HG02938 (cell line): ENCODE measurements around the gene TPM1.

Experiments used
- ATAC-seq: cut with Tn5 transposase; IDR thresholded peaks from one replicate; pipeline ENCODE4 v1.9.1; 2021; ENCODE audit warnings: mild to moderate bottlenecking, moderate library complexity; ENCODE audit not compliant: unreplicated experiment

TPM1 gene

DNA sequence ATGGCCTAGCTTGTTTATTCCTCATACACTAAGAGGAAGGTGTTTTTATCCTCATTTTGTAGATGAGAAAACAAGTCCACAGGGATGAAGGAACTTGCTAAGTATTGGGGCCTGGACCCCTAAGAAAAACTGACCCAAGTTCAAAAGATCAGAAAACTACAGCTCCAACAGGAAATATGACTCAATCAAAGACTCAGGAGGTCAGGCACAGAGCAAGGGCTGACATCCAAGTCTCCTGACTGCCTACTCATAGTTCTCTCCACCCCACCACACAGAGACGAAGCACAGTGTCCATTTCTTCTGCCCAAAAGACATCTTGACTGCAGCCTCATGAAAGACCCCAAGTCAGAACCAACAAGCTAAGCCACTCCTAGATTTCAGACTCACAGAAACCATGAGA, 26.9 kb upstream of the TPM1 start:
- ATAC-seq = no peak

DNA sequence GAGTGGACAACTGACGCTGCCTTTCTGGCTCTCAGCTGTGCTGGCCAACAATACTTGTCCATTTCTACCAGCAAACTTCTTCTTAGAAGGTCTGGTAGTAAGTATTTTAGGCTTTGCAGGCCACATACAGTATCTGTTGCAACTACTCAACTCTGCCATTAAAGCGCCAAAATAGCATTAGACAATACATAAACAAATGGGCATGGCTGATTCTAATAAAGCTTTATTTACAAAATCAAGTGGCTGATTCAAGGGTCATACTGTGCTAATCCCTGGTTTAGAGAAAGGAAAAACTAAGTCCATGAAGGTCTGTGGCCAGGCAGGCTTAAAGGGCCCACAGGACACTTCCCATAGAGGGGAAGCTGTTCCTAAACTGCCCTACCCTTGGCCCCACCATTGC, 26.3 kb upstream of the TPM1 start:
- no peak for ATAC-seq

DNA sequence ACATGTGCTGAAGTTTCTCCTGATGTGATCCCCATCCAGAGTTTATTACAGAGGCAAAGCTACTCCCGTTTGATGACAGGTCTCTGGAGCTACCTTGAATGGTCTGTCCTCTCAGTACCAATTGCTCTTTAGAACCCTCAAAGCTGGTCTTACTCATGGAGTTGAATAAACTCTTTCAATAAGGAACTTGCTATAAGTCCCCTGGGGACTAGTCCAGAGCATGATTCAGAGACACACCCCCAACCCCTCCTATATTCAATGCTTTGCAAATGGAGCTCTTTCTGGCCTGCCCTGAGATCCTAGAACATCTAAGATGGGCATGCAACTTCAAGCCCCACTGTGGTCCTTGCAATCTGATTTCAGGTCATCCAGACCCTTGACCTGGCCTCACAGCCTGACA, 23.9 kb upstream of the TPM1 start:
- ATAC-seq = no peak

DNA sequence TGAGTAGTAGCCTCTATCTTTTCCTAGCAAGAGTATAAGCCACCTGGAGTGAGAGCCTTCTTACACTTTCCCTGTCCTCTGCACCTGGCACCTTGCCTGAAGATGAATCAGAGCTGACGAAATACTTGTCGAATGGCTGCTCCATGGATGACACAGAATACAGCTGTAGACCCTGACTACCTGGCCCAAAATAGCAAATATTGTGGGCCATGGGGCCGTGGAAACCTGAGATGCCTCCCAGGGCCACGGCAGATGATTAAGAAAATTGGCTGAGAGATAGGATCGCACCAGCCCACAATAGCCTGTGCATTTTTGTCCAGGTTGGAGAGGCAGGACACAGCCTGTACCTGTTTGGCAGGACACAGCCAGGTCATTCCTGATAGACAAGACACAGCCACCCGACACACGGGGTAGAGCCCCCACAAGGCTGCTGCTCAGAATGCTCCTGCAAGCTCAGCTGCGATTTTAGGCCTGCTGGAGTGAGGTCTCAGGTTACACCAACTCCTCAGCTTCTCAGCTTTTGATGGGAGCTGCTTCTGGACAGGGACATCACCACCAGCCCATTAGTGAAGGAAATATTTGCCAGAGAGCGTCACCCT, 22.9 kb upstream of the TPM1 start:
- no peak for ATAC-seq

DNA sequence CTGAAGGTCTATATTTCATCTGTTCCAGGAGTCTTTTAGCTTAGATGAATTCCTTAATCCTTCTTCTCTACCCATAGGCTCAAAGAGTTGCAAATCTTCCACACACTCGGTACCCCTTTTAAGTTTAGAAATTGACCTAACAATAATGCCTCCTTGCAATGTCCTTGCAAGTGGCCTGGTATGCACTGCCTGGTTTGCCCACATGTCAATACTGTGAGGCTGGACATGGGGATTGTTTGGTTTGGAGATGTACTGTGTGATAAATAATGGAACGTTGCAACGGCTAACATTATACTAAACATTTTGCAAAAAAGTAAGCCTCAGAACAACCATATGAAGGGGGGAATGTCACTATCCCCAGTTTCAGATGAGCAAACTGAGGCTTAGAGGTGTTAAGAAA, 22.4 kb upstream of the TPM1 start:
- ATAC-seq = no peak

DNA sequence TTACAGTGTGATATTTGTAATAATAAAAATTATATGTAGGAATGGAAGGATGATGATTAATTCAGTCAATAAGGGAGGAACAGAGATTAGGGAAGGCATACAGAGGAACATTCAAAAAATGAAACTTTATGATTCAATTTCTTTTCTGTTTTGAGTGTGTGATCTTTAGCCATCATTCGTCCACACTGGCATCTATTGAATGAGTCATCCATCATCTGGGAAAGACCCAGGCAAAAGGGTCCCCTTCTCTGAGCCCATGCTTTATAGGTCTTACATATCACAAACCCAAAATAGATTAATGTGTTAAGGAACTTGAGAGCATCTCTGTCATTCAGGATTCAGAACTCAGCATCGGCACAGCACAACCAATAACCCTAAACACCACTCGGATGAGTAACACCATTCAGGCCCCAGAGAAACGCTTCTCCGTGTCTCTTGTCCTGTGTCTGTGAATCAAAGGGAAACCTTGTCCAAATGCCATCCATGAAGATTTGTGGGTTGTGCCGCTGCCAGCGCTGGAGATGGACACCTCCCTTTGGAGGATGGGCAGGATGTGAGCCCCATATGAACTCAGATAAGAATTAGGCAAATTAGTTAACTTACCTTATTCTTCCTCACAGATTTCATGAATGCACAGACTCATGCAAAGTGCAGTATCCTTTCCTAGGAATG, 21.7 kb upstream of the TPM1 start:
- no peak for ATAC-seq

DNA sequence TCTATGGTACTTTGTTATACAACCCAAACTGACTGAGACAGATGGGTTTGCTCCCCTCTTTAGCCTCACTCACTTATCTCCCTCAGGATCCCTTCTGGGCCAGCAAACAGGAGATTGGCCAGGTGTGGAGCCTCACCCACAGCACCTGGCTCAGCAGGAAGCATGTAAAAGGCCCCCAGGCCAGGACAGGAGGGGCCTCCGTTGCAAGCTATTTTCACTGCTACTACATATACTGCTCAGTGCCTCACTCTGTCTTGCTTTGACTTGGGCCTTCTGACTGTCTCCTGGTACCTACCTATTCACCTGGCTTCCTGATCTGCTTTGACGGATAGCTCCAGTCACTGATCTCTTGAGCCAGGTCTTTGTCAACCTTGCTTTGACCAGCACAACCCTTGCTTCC, 20.4 kb upstream of the TPM1 start:
- ATAC-seq = no peak

GRCh38 chr15:63022663-63023062, 19.9 kb upstream of the TPM1 start:
- ATAC-seq = no peak

DNA sequence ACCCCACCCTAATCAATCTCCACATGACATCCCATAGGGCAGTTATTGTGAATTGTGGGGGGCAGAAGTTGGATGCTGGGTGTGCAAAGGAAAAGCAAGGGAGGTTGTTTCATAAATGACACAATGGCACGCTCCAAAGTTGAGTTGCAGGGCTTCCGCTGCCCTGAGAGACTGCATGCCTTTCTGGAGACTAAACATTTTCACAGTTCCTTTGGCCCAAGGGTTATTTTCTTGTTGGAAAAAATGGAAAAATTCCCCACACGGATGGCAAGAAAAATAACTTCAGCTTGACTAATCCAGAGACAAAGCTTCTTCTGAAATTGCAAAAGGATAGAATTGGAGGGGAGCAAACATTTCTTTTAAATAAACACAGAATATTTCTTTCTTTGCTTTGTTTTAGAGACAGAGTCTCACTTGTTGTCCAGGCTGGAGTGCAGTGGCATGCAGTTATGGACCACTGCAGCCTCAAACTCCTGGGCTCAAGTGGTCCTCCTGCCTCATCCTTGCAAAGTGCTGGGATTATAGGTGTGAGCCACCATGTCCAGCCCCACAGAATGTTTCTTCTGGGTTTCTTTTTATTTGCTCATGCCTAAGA, 19.1 kb upstream of the TPM1 start:
- ATAC-seq = no peak

GRCh38 chr15:63025460-63025859, 17.1 kb upstream of the TPM1 start:
- ATAC-seq = no peak

GRCh38 chr15:63027646-63028045, 14.9 kb upstream of the TPM1 start:
- no peak for ATAC-seq

DNA sequence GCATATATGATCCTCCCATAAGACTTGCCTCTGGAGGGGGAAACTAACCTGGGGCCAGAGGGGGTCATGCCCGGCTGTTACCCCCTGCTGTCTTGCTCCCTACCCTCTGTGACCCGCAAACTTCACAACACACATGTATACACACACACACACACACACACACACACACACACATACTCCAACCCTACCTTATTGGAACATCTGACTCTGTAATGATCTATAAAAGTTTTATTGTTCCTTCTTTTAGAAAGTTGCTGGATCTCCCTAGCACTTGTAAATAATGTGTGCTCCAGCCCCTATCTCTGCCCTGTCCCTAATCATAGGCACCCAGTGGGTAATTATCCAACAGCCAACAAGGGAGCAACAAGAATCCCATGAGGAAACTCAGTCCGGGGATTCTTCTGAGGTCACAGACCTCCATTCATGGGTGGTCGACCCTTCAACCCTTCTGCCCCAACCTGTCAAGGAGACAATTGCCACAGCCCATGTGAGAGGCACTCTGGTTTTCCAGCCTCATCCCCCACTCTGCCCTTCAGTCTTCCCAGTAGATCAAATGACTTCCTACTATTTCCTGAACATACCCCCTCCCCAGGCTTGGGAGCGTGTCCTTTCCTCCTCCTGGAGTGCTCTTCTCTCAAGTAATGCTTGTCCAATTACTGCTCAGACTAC, 14.0 kb upstream of the TPM1 start:
- ATAC-seq = no peak

GRCh38 chr15:63029676-63030075, 12.9 kb upstream of the TPM1 start:
- no peak for ATAC-seq

- ATAC-seq = no peak
These were observed 12.4 kb upstream of the TPM1 start for GRCh38 chr15:63030101-63030551.

GRCh38 chr15:63034578-63034977, 8.0 kb upstream of the TPM1 start:
- ATAC-seq = no peak

GRCh38 chr15:63035253-63035652, 7.3 kb upstream of the TPM1 start:
- ATAC-seq = no peak

DNA sequence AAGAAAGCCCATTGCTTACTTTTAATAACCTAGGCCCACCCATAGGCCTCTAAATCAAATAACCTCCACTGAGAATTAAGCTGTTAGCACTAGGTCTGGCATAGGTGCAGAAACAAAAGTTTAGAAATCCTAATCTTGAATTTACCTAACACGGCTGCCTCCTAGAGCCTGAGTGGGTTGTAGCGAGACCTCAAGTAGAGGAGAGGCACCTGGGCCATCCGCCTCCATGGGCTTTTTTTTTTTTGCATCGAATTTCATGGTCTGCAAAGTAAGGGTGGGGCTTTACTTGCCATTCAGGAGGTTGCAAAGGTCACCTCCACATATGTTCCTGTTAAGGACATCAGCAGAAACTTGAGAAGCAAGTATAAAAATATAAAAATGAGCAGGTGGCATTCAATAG, 6.6 kb upstream of the TPM1 start:
- ATAC-seq = no peak

DNA sequence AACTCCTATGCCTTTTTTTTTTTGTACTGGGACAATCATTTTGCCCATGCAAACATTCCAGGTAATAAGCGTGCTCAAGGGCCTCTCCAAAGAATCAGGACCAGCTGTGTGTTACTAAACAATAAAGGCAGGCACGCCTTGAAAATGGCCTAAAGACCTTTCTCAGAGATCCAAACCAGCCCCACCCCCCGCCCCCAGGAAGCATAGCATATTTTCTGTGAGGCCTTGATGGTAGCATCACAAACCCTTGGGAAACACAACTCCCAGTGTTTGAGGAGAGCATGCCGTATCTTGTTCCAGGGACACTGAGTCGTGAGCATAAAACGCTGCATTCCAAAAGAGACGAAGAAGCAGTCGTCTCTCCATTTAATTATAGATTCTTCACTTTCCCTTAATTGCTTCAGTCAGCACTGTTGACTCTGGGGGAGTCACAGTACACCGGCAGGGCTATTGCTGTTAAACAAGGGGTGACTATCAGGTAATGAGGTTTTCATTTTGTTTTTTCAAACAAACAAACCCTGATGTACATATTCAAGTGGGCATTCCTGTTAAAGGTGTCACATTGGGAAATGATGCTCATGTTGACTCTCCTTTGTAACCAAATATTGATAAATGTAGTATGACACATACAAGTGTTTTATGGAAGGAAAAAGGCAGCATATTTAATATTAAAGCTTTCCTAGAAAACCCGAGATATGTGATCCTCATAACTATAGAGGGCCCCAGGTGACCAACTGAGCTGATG, 4.4 kb upstream of the TPM1 start:
- no peak for ATAC-seq

GRCh38 chr15:63038926-63039673, 3.4 kb upstream of the TPM1 start:
- ATAC-seq = no peak

DNA sequence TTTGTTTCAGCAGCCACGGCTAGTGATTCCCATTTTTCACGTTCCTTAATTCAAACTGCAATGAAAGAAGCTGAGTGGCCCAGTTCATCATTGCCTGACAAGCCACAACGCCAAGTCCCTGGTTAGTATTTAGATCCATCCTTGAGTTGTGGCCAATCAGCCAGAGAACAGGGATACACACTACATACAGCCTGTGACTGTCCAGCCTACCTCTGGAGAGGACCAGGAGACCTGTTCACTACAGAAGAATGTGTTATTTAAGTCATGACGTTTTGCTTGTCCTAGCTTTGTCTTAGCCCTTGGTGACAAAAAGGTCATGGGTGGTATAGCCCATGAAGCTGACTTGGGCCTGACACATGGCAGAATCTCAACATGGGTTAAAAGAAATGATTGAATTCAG, 2.7 kb upstream of the TPM1 start:
- ATAC-seq = no peak

DNA sequence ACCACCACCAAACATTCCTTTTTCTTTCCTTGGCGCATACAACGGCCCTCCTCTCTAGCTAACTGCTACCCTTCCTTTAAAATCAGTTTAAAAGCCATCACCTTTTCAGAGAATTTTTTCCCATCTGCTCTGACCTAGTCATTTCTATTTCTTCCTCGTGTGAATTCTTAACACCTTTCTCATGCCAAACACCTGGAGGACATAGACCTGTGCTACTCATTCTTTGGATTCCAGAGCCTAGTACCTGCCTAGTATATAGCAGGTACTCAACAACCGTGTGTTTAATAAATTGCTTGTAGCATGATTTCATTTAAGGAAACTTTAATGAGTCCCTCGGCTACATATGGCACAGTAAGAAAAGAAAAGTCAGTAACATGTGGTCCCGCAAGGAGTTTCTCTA, 2.0 kb upstream of the TPM1 start:
- ATAC-seq = no peak
